Femur (tissue), 1 donor: Measurements from ENCODE around the gene SPRR2B.
"Not testable (repeated sequence)": the region's sequence is repeated elsewhere in the genome, so short reads cannot be mapped to it uniquely, and the experiment has no call there.

Experiments used
- DNase-seq: peaks from one replicate; pipeline ENCODE4 v3.0.0-alpha.2; 2017

The SPRR2B gene

DNA sequence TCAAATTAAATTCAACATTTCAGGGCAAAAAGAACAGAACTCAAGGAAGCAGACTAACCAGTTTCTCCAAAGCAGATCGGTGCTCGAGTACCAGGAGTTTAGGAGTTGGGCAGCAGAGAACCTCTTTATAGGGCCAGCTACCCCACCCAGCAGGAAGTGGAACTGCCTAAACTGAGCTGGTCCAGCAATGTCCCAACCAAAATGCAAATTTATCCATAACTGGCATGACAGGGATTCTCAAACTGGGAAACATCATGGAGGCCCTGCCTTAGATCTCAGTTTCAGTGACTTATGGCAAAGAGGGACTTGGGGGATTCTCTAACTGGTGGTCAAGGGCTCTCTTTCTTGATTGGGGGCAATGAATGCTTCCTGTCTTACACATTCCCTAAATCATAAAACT is at the start of gene SPRR2B:
Gene SPRR2B (minus strand): TSS at position 101 of the 400 bp plus-strand sequence. CDS start 772 bp downstream, outside the sequence.
- DNase-seq: no peak

DNA sequence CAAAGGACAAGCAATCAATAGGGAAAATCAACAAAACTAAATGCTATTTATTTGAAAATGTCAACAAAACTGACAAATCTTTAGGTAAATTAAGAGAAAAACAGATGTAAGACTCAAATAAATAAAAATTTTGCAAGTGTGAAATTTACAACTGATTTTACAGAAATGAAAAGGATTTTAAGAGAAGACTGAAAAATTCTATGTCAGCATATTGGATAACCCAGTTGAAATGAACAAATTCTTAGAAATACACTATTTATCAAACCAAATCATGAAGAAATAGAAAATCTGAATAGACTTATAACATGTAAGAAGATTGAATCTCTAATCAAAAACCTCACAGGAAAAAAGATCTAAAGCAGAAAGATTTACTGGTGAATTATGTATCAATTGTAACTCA is 49.5 kb upstream of the SPRR2B start:
- DNase-seq: no peak

- DNase-seq: no peak
Observed at GRCh38 chr1:153119491-153119971, 48.1 kb upstream of the SPRR2B start.

- DNase-seq: not testable (repeated sequence)
Observed at GRCh38 chr1:153115264-153115663, 43.9 kb upstream of the SPRR2B start.

GRCh38 chr1:153113416-153113815 is 42.0 kb upstream of the SPRR2B start, which contains the start of gene SPRR2F:
Gene SPRR2F (minus strand): TSS chr1:153113516. CDS start chr1:153112733, 783 bp downstream.
- DNase-seq: no peak

GRCh38 chr1:153112454-153112853 is 41.0 kb upstream of the SPRR2B start:
- DNase-seq: not testable (repeated sequence)

GRCh38 chr1:153100245-153100644 is 28.8 kb upstream of the SPRR2B start:
- DNase-seq: no peak

GRCh38 chr1:153099461-153100045 is 28.1 kb upstream of the SPRR2B start:
- DNase-seq: no peak

- no peak for DNase-seq
Observed at GRCh38 chr1:153095764-153096163, 24.4 kb upstream of the SPRR2B start.

GRCh38 chr1:153094426-153094825 is 23.0 kb upstream of the SPRR2B start, which contains the start of gene SPRR2E:
Gene SPRR2E (minus strand): TSS chr1:153094526. CDS start chr1:153093751, 775 bp downstream.
- DNase-seq: no peak

DNA sequence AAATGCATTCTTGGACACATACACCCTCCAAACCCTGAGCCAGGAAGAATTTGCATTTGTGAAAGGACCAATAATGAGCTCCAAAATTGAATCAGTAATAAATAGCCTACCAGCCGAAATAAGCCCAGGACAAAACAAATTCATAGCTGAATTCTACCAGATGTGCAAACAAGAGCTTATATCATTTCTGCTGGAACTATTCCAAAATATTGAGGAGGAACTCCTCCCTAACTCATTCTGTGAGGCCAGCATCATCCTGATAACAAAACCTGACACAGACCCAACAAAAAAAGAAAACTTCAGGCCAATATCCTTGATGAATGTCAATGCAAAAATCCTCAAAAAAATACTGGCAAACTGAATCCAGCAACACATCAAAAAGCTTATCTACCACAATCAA is 16.2 kb upstream of the SPRR2B start:
- no peak for DNase-seq

DNA sequence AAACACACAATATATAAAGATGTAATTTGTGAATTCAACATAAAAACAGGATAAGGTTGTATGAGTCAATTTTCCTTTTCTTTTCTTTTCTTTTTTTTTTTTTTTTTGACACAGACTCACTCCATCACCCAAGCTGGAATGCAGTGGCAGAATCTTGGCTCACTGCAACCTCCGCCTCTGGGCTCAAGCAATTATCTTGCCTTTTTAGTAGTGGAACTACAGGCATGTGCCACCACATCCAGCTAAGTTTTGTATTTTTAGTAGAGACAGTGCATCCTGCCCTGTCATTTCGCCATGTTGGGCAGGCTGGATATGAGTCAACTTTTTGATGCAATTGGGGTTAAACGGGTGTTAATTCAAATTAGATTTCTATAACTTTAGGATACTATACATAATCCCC is 10.3 kb upstream of the SPRR2B start:
- no peak for DNase-seq

DNA sequence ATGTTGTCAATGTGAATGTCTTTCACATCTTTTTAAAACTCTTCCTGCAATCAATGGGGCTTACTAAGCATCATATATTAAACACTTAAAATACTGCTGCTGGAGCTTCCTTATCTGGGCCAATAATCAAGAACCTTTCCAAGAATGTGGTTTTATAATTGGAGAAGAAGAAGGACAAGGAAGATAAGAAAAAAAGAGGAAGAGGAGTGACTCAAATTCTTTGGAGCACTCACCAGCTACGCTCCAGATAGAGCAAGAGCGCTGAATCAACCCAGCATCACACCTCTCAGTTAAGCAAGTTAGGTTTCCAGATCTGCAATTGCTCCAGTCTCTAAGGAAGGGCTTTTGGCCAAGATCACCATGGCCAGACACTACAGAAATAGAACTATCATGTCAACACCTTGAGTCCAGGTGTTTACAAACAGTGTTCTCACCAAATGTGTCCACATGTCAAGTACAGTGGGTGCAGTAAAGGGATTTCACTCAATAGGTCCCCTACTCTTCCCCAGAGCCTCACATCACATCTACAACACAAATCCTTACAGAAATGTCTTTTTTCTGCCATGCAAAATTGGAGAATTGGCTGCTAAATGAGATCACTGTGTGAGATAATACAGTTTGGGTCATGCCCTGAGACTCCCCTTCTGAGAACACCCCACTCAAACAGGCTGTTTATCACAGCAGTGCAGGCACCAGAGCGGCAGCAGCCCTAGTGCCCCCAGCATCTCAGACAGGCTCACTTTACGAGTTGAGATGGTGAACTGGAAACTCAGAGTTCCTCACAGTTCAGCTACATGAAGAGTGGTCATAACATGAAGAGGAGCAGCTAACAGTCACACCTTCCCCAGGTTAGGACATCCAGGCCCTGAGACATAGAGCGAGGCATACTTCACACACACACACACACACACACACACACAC is 1.7 kb upstream of the SPRR2B start:
- no peak for DNase-seq

GRCh38 chr1:153070243-153070642 is 1.2 kb downstream of the SPRR2B start:
- DNase-seq: no peak

DNA sequence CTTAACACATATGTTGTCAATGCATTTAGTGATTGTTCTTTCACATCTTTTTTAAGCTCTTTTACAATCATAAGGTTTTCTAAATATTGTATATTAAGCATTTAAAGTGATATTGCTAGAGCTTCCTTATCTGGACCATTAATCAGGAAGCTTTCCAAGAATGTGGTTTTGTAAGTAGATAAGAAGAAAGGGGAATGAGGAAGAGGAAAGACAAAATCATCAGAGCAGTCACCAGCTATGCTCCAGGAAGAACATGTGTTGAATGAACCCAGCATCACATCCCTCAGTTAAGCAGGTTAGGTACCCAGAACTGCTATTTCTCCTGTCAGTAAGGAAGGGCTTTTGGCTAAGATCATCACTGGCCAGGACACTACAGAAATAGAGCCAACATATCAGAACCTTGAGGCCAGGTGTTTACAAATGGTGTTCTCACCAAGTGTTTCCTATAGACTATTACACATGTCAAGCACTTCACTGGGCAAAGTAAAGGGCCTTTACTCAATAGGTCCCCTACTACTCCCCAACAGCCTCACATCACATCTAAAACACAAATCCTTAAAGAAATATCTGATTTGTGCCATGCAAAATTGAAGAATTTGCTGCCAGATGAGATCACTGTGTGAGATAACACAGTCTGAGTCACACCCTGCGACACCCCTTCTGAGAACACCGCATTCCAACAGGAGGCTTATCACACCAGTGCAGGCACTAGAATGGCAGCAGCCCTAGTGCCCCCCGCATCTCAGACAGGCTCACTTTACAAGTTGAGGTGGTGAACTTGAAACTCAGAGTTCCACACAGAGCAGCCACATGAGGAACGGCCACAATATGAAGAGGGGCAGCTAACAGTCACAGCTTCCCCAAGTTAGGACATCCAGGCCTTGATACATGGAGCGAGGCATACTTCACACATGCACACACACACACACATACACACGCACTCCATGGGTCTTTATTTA is 12.3 kb downstream of the SPRR2B start:
- DNase-seq: no peak

GRCh38 chr1:153058154-153058553 is 13.3 kb downstream of the SPRR2B start:
- DNase-seq: no peak

DNA sequence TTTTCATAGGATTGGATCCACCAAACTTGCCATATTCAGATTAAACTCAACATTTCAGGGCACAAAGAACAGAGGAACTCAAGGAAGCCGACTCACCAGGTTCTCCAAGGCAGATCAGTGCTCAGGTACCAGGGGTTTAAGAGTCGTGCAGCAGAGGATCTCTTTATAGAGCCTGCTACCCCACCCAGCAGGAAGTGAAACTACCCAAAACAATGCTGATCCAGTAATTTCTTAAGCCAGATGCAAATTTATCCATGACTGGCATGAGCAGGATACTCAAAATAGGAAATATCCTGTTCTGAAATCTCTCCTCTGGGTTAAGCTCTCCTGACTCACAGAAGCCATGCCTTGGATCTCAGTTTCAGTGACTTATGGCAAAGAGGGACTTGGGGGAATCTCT is 14.0 kb downstream of the SPRR2B start, which contains the start of gene SPRR2A:
Gene SPRR2A (minus strand): TSS at position 138 of the 400 bp plus-strand sequence. CDS start 777 bp downstream, outside the sequence.
- no peak for DNase-seq

DNA sequence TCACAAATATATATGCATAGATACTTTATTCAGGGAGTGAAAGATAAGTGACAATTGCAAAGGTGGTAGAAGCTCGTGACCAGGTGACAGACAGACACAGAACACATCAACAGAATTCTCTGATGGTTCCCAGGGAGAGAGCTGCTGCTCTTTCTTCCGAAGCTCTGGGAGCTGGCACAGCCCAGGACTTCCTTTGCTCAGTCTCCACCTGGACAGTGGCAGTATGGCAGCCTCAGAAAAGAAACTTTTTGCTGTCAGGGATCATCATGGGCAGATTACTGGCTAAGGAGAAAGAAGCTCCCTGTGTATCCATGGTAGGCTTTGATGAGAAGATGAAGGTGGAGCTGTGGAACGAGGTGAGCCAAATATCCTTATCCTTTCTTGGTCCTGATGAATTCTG is 15.3 kb downstream of the SPRR2B start:
- DNase-seq: not testable (repeated sequence)

DNA sequence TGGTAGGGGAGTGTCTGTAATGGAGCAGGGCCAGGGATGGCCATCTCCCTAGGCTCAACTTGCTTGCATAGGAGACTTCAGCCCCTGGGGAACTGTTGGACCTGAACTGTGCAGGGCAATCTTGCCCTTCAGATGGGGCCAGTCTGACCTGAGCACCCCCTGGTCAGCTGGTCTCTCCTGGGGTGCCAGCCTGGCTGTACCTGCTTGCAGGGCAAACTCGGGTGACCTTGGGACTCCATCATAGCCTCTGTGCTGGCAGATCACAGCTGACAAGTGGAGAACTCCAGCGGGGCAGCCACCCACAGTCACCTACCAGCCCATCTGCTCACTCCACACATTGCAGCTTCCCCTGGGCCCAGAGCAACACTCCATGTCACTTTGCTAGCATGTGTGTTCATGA is 22.2 kb downstream of the SPRR2B start:
- no peak for DNase-seq

DNA sequence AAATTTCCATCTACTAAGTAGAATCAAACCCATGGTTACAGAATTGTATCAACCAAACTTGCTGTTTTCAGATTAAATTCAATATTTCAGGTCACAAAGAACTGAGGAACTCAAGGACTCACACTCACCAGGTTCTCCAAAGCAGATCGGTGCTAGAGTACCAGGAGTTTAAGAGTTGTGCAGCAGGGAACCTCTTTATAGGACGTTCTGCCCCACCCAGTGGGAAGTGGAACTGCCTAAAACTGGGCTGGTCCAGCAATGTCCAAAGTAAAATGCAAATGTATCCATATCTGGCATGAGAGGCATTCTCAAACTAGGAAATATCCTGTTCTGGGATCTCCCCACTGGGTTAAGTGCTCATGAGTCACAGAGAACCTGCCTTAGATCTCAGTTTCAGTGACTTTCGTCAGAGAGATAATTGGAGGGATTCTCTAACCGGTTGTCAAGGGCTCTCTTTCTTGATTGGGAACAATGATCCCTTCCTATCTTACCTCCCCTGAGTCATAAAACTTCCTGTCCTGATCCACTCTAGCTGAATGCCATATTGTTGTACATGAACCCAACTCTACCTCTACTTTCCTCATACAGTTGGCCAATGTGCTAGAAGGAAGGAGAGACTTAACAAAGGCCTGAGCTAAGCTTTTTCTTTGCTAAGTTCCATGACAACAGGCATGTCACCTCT is 30.3 kb downstream of the SPRR2B start, which contains the start of gene SPRR2D:
Gene SPRR2D (minus strand): TSS at position 171 of the 682 bp plus-strand sequence. CDS start 774 bp downstream, outside the sequence.
- no peak for DNase-seq

- no peak for DNase-seq
Observed at GRCh38 chr1:153035211-153035610, 36.2 kb downstream of the SPRR2B start.
